Endothelial cell of umbilical vein (primary cell): Measurements from ENCODE around the gene SCPEP1. TPM values are rescaled to one million over a fixed set of nuclear protein-coding genes. Genes with fewer than 3 reads are reported as not detected.

Experiments
- BruUV-seq: library from RNA; stranded (reverse); fragments of 400-500 nt; replicated peaks from 2 replicates; lab custom pipeline; 2021; lab: Mats Ljungman, UMichigan
- CTCF ChIA-PET: fragments of 300-600, 350-600 bp; sonication (Branson Sonifier 250); formaldehyde crosslinking; loops from one replicate; lab custom pipeline; 2021; ENCODE audit warnings: antibody characterized with exemption, inconsistent platforms; lab: Charles Lee
- POLR2A ChIA-PET: fragments of 300-600, 350-600 bp; sonication (Branson Sonifier 250); formaldehyde crosslinking; loops from one replicate; lab custom pipeline; 2021; ENCODE audit warnings: antibody characterized with exemption, inconsistent platforms; lab: Charles Lee
- DNase-seq: peaks from one replicate; pipeline ENCODE4 v3.0.0-alpha.2; 2011; ENCODE audit warnings: low read depth, low spot score
- FAIRE-seq: peaks from 2 replicates; lab custom pipeline; 2011; peaks lifted over from hg19 to GRCh38; lab: Jason Lieb, UNC
- H2AFZ ChIP-seq: 2 replicates; pipeline ENCODE4 v1.6.0; 2012; ENCODE audit warnings: low read depth, low read length, control low read depth, inconsistent platforms
- H3K27ac ChIP-seq: 2 replicates; pipeline ENCODE4 v1.5.1; 2011; ENCODE audit warnings: low read depth, mild to moderate bottlenecking, control low read depth, low read length, moderate library complexity; ENCODE audit not compliant: insufficient read depth
- H3K27me3 ChIP-seq, 2 experiments: 2 replicates each; pipeline versions ENCODE4 v1.6.0 to v1.6.1; 2011; ENCODE audit warnings: low read length in 2 of 2, mixed read lengths in 1 of 2; ENCODE audit not compliant: control insufficient read depth in 2 of 2, insufficient read depth in 2 of 2
- H3K36me3 ChIP-seq, 2 experiments: 2 replicates in 1 of 2; 3 replicates in 1 of 2; pipeline ENCODE4 v1.5.1; 2011; ENCODE audit warnings: low read length in 2 of 2, mild to moderate bottlenecking in 1 of 2, moderate library complexity in 1 of 2; ENCODE audit not compliant: control insufficient read depth in 2 of 2, insufficient read depth in 2 of 2; ENCODE audit errors: extremely low read depth in 1 of 2
- H3K4me1 ChIP-seq: 3 replicates; pipeline ENCODE4 v1.5.1; 2011; ENCODE audit warnings: mild to moderate bottlenecking, low read length; ENCODE audit not compliant: control insufficient read depth, insufficient read depth; ENCODE audit errors: extremely low read depth
- H3K4me2 ChIP-seq: 2 replicates; pipeline ENCODE4 v1.6.1; 2011; ENCODE audit warnings: low read length, control low read depth, mixed read lengths; ENCODE audit not compliant: insufficient read depth
- H3K4me3 ChIP-seq, 3 experiments: fragments of 200-600 bp in 1 of 3; sonication (generic), shearing (Covaris generic) in 1 of 3; replicated peaks in 1 of 3; 2 replicates each; pipeline ENCODE4 v1.5.1; 2011 to 2016; ENCODE audit warnings: control low read depth in 3 of 3, low read length in 3 of 3, mild to moderate bottlenecking in 2 of 3, inconsistent platforms in 1 of 3, low read depth in 1 of 3, moderate library complexity in 1 of 3; ENCODE audit not compliant: insufficient read depth in 1 of 3
- H3K79me2 ChIP-seq: 2 replicates; pipeline ENCODE4 v1.6.0; 2012; ENCODE audit warnings: low read length, inconsistent platforms; ENCODE audit not compliant: control insufficient read depth, insufficient read depth
- H3K9ac ChIP-seq: replicated peaks from 2 replicates; pipeline ENCODE3; 2011; ENCODE audit warnings: low read length, control low read depth; ENCODE audit not compliant: insufficient read depth; ENCODE audit errors: extremely low read depth
- H3K9me1 ChIP-seq: replicated peaks from 3 replicates; pipeline ENCODE4 v1.6.0; 2011; ENCODE audit warnings: mild to moderate bottlenecking, low read length; ENCODE audit not compliant: control insufficient read depth, insufficient read depth; ENCODE audit errors: extremely low read depth
- H3K9me3 ChIP-seq: replicated peaks from 2 replicates; pipeline ENCODE4 v1.5.1; 2012; ENCODE audit warnings: low read length, inconsistent platforms; ENCODE audit not compliant: control insufficient read depth, insufficient read depth
- H4K20me1 ChIP-seq: replicated peaks from 2 replicates; pipeline ENCODE3; 2011; ENCODE audit warnings: mild to moderate bottlenecking, low read length; ENCODE audit not compliant: control insufficient read depth, insufficient read depth; ENCODE audit errors: extremely low read depth
- CTCF ChIP-seq, 2 donors: IDR thresholded peaks; 1 replicate in 1 of 2; 2 replicates in 1 of 2; pipeline ENCODE4 v1.5.1; 2011; ENCODE audit warnings: low read length in 2 of 2, mild to moderate bottlenecking in 2 of 2, moderate library complexity in 2 of 2, control low read depth in 1 of 2, inconsistent platforms in 1 of 2, low read depth in 1 of 2; ENCODE audit not compliant: insufficient read depth in 1 of 2; ENCODE audit errors: extremely low read depth in 1 of 2
- EZH2 ChIP-seq: IDR thresholded peaks from 2 replicates; pipeline ENCODE4 v1.6.1; 2012; ENCODE audit warnings: borderline replicate concordance, low read depth, mild to moderate bottlenecking, moderate library complexity, low read length, inconsistent platforms; ENCODE audit not compliant: severe bottlenecking
- JUN ChIP-seq: IDR thresholded peaks from 2 replicates; pipeline ENCODE4 v1.6.1; 2011; ENCODE audit warnings: borderline replicate concordance, low read depth; ENCODE audit not compliant: insufficient read length, insufficient read depth
- dilution Hi-C: fragments of 300-500 bp; cut with MboI; formaldehyde crosslinking; loops from one replicate; pipeline ENCODE4 v1.15.0; 2019; ENCODE audit warnings: low sequenced_read_pairs; ENCODE audit not compliant: extremely low pct_ligation_motif_present
- intact Hi-C: fragments of 100-400 bp; cut with micrococcal nuclease; formaldehyde crosslinking; loops from one replicate; pipeline ENCODE4 v1.10.0; 2022
- polyA plus RNA-seq, 4 experiments: library from polyadenylated mRNA; depleted of rRNA in 3 of 4; stranded (reverse) in 3 of 4; unstranded in 1 of 4; fragments of >200 nt; gene quantifications; 2 replicates each; pipeline versions ENCODE4 v1.2.1 to v1.2.3, GENCODE V29; 2011 to 2012; ENCODE audit warnings: missing spikeins in 1 of 4
- total RNA-seq: library from RNA; stranded (reverse); gene quantifications from 2 replicates; pipeline ENCODE4 v1.2.3, GENCODE V29; 2021

The SCPEP1 gene
- total and polyA plus RNA-seq, 2 donors (not counting 3 experiments of a cell fraction or from before 2014, with no cell fraction given), result 38.6 to 43.6 TPM

GRCh38 chr17:56997313-56997712, 19.4 kb downstream of the SCPEP1 start:
- no peak for FAIRE-seq

More at GRCh38 chr17:56997313-56997712, 19.4 kb downstream of the SCPEP1 start:
- Histone ChIP-seq H3K4me1 (no peaks in the 10 kb centered on the region), H3K27me3 (no peaks in the 10 kb centered on the region), H3K9me3 (no peaks in the 10 kb centered on the region), H3K4me2 (no peak overlapping the region), H3K79me2 (no peaks in the 10 kb centered on the region), H3K36me3 (peaks cover 0 to 2% of the 10 kb centered on the region in 2 experiments), H3K9me1 (no peaks in the 10 kb centered on the region), H3K4me3 (no peak overlapping the region), H3K27ac (no peak overlapping the region), H2AFZ (no peak overlapping the region), H3K9ac (no peak overlapping the region), H4K20me1 (no peaks in the 10 kb centered on the region)
- dilution Hi-C loops, result no loop called here
- DNase-seq, result no peak
- ChIA-PET CTCF (interaction anchor here (3.7 kb wide), 1 partner anchor 13 kb away, joined by 13 read pairs; no protein-coding TSS in a partner anchor), POLR2A (no interaction called here)
- intact Hi-C loops, result no loop called here
- no TSS peak for BruUV-seq
- no peak for TF ChIP-seq EZH2
- no peak for TF ChIP-seq JUN
- no peak for TF ChIP-seq CTCF (IDR thresholded peaks at IDR 0.05; ENCODE audit: extremely low read depth in 1 of 2, insufficient read depth in 1 of 2, low read depth in 1 of 2, low read length in 2 of 2)
